ENCODE results near the gene PROM1.

GRCh38 chr4:16072168-16072567 is 11.7 kb downstream of the PROM1 start:
- no peak for TF ChIP-seq POLR2A (IDR thresholded peaks at IDR 0.05)
- no peak for TF ChIP-seq CTCF (IDR thresholded peaks at IDR 0.05)
- TF ChIP-seq POLR2AphosphoS5 (IDR thresholded peaks at IDR 0.05) = no peak
- no peak for TF ChIP-seq EP300 (IDR thresholded peaks at IDR 0.05)
